Measurements from ENCODE around the gene ZFP57.

The ZFP57 gene

DNA sequence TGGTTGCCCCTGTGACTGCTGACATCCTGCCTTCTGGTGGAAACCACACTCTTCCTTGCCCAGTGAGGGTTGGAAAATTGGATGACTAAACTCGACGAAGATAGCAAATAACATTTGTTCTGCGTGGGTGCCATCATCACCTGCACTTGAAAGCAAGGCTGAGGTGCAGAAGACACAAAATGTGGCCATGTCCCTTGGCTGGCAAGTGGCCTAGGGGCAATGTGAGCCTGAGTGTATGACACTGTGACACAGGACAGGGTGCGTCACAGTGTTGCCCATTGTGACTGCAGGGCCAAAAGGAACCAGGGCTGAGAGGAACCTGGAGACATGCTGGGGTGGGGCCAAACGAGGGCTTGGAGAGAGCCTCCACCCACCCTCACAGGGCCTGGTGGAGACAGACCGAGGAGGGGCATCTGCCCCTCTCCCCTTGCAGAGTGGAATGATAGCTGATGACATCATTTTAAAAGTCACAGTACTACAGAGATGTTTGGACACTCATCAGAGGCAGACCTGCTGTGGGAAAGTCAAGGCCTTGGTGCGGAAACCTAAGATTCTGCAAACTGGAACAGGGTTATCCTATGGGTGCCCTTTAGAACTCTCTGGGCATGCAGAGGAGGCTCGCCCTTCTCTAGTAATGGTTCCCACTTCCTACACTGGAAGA, 29.5 kb upstream of the ZFP57 start:
- H3K4me3 ChIP-seq (ENCODE audit: low read depth, low read length), result no peak overlapping the region
- DNase-seq (ENCODE audit: low read depth, low spot score), result no peak
- in situ Hi-C loops (cut with HindIII; ENCODE audit: low sequenced_read_pairs), result no loop called here
- TF ChIP-seq, protein P1, sequence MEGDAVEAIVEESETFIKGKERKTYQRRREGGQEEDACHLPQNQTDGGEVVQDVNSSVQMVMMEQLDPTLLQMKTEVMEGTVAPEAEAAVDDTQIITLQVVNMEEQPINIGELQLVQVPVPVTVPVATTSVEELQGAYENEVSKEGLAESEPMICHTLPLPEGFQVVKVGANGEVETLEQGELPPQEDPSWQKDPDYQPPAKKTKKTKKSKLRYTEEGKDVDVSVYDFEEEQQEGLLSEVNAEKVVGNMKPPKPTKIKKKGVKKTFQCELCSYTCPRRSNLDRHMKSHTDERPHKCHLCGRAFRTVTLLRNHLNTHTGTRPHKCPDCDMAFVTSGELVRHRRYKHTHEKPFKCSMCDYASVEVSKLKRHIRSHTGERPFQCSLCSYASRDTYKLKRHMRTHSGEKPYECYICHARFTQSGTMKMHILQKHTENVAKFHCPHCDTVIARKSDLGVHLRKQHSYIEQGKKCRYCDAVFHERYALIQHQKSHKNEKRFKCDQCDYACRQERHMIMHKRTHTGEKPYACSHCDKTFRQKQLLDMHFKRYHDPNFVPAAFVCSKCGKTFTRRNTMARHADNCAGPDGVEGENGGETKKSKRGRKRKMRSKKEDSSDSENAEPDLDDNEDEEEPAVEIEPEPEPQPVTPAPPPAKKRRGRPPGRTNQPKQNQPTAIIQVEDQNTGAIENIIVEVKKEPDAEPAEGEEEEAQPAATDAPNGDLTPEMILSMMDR (IDR thresholded peaks at IDR 0.05; ENCODE audit: low read depth, low read length), result no peak

DNA sequence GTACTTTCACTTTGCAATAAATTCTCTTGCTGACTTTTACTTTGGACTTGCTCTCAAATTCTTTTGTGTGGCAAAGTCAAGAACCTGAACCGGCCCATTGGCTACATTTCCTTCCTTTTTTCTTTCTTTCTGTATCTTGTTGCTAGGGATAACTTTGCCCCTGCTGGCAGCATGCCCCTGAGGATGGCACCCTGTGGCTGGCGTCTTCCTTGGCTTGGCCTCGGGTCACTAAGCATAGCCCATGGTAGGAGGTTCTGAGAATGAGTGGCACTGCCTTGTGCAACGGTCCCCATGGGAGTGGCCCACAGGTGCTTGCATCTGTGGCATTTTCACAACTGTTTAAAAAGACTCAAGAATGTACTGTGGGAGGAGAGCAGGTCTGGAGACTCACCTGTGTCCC, 28.2 kb upstream of the ZFP57 start:
- no peak for DNase-seq (ENCODE audit: low read depth, low spot score)
- TF ChIP-seq, protein P1 (IDR thresholded peaks at IDR 0.05; ENCODE audit: low read depth, low read length), result no peak
- in situ Hi-C loops (cut with HindIII; ENCODE audit: low sequenced_read_pairs), result no loop called here
- no peak overlapping the region for H3K4me3 ChIP-seq (ENCODE audit: low read depth, low read length)

DNA sequence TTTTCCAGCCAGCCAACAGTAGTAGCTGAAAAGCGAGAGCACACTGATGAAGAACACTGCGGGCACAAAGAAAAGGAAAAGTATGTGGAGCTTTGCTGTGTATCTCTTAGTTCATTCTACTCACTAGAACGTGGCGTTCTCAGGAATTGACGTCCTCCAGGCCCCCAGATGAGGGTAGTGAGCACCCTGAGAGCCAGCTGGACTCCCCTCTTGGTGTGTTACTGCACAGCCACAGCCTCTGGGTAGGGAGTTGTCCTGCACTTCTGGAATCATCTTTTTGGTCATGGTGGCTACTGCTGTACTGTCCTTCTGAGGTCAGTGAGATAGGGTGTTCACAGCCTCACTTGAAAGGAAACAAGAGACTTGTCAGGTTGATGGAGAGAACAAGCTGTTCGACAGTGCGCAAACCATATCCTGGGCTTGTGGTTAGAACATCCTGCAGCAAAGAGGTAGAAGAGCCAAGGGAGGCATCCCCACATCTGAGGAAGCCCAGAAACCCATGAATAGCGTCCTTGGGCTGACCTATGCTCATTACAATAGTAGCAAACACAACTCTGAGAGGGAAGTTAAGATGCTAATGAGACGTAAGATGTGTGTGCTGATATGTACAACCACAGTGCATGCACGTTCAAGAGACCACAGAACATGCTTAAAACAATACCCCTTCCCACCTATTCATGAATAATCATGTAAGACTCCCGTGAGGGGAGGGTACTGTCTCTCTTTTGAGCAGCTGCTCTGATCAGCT, 27.7 kb upstream of the ZFP57 start:
- TF ChIP-seq, protein P1 (IDR thresholded peaks at IDR 0.05; ENCODE audit: low read depth, low read length), result no peak
- DNase-seq (ENCODE audit: low read depth, low spot score), result no peak
- in situ Hi-C loops (cut with HindIII; ENCODE audit: low sequenced_read_pairs), result no loop called here
- H3K4me3 ChIP-seq (ENCODE audit: low read depth, low read length), result no peak overlapping the region

DNA sequence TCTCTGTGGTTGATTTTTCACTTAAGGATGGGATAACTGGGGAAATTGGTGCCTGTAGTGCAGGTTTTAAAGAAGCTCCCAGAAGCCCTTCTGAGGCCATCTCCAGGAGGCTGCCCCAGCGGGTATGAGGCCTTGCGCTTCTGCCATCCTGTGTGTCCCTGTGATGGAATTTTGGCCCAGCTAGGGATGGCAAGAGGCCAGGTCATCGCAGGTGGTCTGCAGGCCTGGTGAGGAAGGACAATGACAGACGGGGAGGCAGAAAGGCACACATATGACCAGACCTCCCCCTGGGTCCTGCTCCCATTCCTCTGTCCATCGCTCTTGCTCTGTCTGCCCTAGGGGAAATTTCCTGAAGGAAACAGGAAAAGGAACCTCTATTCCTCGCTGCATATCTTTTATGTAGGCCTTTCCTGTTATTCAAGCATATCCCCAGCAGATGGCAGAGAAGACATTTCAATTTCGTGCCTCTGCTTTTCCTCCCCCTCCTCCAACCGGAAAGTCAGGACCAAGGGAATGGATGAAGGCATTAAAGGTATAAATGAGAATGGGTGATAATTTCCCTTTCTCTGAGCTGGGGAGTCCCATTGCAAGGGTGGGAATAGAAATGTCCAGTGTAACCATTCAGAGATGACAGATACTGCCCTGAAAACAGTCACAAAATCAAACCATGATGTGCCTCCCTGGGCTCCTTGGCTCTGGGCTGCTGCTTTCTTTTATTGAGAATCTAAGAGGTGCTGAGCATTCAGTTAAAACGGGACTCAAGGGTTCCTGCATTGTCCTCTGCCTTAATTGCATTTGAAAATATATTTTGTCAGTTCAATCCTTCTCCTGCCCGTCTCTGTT, 24.7 kb upstream of the ZFP57 start:
- DNase-seq (ENCODE audit: low read depth, low spot score), result peak; percentile 43
- in situ Hi-C loops (cut with HindIII; ENCODE audit: low sequenced_read_pairs), result no loop called here
- TF ChIP-seq, protein P1 (IDR thresholded peaks at IDR 0.05; ENCODE audit: low read depth, low read length), result peak; percentile 61
- H3K4me3 ChIP-seq (ENCODE audit: low read depth, low read length), result no peak overlapping the region

DNA sequence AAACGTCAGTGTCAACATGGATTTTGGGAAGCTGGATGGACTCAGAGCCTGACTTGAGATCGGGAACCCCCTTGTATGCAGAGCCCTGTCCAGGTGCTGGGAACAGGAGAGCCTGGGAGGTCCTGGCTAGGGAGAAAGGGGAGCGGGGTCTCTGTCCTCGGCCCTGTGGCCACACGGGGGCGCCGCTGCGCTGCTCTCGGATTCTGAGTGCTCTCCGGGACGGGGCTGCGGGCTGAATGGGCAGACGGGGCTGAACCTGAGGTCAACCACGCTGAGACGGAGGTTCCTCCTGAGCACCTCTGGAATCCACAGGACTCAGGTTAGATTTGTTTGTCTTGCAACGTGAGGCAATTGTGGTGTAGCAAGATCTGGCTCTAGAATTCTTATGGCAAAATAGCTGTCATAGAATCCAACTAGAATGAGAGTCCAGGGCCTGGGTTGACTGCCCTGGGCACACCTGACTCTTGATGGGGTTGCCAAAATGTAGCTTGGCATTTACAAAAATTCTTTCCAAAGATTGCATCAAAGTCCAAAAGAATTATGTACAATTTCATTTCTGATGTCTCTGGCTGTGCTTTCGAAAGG, 21.7 kb upstream of the ZFP57 start:
- in situ Hi-C loops (cut with HindIII; ENCODE audit: low sequenced_read_pairs), result no loop called here
- no peak overlapping the region for H3K4me3 ChIP-seq (ENCODE audit: low read depth, low read length)
- TF ChIP-seq, protein P1 (IDR thresholded peaks at IDR 0.05; ENCODE audit: low read depth, low read length), result peak; percentile 78
- DNase-seq (ENCODE audit: low read depth, low spot score), result peak; percentile 5
